ENCODE measurements around the gene THRB. TPM values are rescaled to one million over a fixed set of nuclear protein-coding genes. Genes with fewer than 3 reads are reported as not detected.

THRB gene
- total RNA-seq, 1 experiment from 2014 or later, result 5.8 TPM

- no peak overlapping the region for H3K27ac Mint-ChIP-seq
- H3K36me3 Mint-ChIP-seq, result no peaks in the 10 kb centered on the region
- H3K4me1 Mint-ChIP-seq, result no peaks in the 10 kb centered on the region
- DNase-seq (ENCODE audit: low spot score) (no peak), ATAC-seq (no peak)
- TF ChIP-seq PRRX2 (CRISPR knock-in tag; IDR thresholded peaks at IDR 0.05) (no peak), MYBL2 (CRISPR knock-in tag; IDR thresholded peaks at IDR 0.05) (no peak), RELA (CRISPR knock-in tag; IDR thresholded peaks at IDR 0.05; ENCODE audit: borderline replicate concordance) (no peak), IRF2 (CRISPR knock-in tag; IDR thresholded peaks at IDR 0.05; ENCODE audit: borderline replicate concordance, low read depth) (no peak), MXD4 (CRISPR knock-in tag; IDR thresholded peaks at IDR 0.05; ENCODE audit: borderline replicate concordance) (no peak), SOX15 (CRISPR knock-in tag; IDR thresholded peaks at IDR 0.05) (no peak), TCF7 (CRISPR knock-in tag; IDR thresholded peaks at IDR 0.05; ENCODE audit: low read depth) (no peak), GTF2I (CRISPR knock-in tag; conservative IDR thresholded peaks at IDR 0.05) (no peak), FOXJ3 (CRISPR knock-in tag; IDR thresholded peaks at IDR 0.05; ENCODE audit: borderline replicate concordance) (no peak), HMGXB4 (CRISPR knock-in tag; IDR thresholded peaks at IDR 0.05) (no peak), NFYB (CRISPR knock-in tag; conservative IDR thresholded peaks at IDR 0.05; ENCODE audit: low read depth) (no peak)
- TF ChIP-seq, protein P1, sequence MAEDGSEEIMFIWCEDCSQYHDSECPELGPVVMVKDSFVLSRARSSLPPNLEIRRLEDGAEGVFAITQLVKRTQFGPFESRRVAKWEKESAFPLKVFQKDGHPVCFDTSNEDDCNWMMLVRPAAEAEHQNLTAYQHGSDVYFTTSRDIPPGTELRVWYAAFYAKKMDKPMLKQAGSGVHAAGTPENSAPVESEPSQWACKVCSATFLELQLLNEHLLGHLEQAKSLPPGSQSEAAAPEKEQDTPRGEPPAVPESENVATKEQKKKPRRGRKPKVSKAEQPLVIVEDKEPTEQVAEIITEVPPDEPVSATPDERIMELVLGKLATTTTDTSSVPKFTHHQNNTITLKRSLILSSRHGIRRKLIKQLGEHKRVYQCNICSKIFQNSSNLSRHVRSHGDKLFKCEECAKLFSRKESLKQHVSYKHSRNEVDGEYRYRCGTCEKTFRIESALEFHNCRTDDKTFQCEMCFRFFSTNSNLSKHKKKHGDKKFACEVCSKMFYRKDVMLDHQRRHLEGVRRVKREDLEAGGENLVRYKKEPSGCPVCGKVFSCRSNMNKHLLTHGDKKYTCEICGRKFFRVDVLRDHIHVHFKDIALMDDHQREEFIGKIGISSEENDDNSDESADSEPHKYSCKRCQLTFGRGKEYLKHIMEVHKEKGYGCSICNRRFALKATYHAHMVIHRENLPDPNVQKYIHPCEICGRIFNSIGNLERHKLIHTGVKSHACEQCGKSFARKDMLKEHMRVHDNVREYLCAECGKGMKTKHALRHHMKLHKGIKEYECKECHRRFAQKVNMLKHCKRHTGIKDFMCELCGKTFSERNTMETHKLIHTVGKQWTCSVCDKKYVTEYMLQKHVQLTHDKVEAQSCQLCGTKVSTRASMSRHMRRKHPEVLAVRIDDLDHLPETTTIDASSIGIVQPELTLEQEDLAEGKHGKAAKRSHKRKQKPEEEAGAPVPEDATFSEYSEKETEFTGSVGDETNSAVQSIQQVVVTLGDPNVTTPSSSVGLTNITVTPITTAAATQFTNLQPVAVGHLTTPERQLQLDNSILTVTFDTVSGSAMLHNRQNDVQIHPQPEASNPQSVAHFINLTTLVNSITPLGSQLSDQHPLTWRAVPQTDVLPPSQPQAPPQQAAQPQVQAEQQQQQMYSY (CRISPR knock-in tag; IDR thresholded peaks at IDR 0.05), result no peak
- TF ChIP-seq, protein P2, sequence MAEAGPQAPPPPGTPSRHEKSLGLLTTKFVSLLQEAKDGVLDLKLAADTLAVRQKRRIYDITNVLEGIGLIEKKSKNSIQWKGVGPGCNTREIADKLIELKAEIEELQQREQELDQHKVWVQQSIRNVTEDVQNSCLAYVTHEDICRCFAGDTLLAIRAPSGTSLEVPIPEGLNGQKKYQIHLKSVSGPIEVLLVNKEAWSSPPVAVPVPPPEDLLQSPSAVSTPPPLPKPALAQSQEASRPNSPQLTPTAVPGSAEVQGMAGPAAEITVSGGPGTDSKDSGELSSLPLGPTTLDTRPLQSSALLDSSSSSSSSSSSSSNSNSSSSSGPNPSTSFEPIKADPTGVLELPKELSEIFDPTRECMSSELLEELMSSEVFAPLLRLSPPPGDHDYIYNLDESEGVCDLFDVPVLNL (CRISPR knock-in tag; IDR thresholded peaks at IDR 0.05; ENCODE audit: borderline replicate concordance, low read depth), result no peak
- TF ChIP-seq, protein P3, sequence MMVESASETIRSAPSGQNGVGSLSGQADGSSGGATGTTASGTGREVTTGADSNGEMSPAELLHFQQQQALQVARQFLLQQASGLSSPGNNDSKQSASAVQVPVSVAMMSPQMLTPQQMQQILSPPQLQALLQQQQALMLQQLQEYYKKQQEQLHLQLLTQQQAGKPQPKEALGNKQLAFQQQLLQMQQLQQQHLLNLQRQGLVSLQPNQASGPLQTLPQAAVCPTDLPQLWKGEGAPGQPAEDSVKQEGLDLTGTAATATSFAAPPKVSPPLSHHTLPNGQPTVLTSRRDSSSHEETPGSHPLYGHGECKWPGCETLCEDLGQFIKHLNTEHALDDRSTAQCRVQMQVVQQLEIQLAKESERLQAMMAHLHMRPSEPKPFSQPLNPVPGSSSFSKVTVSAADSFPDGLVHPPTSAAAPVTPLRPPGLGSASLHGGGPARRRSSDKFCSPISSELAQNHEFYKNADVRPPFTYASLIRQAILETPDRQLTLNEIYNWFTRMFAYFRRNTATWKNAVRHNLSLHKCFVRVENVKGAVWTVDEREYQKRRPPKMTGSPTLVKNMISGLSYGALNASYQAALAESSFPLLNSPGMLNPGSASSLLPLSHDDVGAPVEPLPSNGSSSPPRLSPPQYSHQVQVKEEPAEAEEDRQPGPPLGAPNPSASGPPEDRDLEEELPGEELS (CRISPR knock-in tag; IDR thresholded peaks at IDR 0.05), result no peak
- TF ChIP-seq, protein P4, sequence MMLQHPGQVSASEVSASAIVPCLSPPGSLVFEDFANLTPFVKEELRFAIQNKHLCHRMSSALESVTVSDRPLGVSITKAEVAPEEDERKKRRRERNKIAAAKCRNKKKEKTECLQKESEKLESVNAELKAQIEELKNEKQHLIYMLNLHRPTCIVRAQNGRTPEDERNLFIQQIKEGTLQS (CRISPR knock-in tag; conservative IDR thresholded peaks at IDR 0.05), result no peak
- TF ChIP-seq, protein P5, sequence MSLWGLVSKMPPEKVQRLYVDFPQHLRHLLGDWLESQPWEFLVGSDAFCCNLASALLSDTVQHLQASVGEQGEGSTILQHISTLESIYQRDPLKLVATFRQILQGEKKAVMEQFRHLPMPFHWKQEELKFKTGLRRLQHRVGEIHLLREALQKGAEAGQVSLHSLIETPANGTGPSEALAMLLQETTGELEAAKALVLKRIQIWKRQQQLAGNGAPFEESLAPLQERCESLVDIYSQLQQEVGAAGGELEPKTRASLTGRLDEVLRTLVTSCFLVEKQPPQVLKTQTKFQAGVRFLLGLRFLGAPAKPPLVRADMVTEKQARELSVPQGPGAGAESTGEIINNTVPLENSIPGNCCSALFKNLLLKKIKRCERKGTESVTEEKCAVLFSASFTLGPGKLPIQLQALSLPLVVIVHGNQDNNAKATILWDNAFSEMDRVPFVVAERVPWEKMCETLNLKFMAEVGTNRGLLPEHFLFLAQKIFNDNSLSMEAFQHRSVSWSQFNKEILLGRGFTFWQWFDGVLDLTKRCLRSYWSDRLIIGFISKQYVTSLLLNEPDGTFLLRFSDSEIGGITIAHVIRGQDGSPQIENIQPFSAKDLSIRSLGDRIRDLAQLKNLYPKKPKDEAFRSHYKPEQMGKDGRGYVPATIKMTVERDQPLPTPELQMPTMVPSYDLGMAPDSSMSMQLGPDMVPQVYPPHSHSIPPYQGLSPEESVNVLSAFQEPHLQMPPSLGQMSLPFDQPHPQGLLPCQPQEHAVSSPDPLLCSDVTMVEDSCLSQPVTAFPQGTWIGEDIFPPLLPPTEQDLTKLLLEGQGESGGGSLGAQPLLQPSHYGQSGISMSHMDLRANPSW (CRISPR knock-in tag; conservative IDR thresholded peaks at IDR 0.05; ENCODE audit: low read depth), result no peak
- H3K9me3 Mint-ChIP-seq, result no peaks in the 10 kb centered on the region
- no peak overlapping the region for H3K4me3 Mint-ChIP-seq
- ChIA-PET POLR2A (interaction anchor here (0.5 kb wide), 1 partner anchor 1200 kb away, joined by 3 read pairs; no protein-coding TSS in a partner anchor), CTCF (interaction anchor here (0.8 to 0.9 kb wide), 2 partner anchors 73 to 104 kb away, joined by 3 read pairs; no protein-coding TSS in a partner anchor)
- no peaks in the 10 kb centered on the region for H3K27me3 Mint-ChIP-seq (ENCODE audit: low read depth)
Measured at GRCh38 chr3:24191801-24192403, 302.7 kb downstream of the THRB start.
